COLO829 (cell line): ENCODE results near the gene SCUBE2.

Source experiments
- DNase-seq: peaks from one replicate; pipeline ENCODE4 v3.0.0; 2012; ENCODE audit warnings: low spot score

SCUBE2 gene

GRCh38 chr11:9091044-9091922 lies at the start of gene SCUBE2:
Gene SCUBE2 (minus strand): TSS chr11:9091599. CDS start chr11:9091528, 71 bp downstream.
- DNase-seq: no peak

GRCh38 chr11:9141186-9141585 lies 49.8 kb upstream of the SCUBE2 start:
- DNase-seq: no peak

DNA sequence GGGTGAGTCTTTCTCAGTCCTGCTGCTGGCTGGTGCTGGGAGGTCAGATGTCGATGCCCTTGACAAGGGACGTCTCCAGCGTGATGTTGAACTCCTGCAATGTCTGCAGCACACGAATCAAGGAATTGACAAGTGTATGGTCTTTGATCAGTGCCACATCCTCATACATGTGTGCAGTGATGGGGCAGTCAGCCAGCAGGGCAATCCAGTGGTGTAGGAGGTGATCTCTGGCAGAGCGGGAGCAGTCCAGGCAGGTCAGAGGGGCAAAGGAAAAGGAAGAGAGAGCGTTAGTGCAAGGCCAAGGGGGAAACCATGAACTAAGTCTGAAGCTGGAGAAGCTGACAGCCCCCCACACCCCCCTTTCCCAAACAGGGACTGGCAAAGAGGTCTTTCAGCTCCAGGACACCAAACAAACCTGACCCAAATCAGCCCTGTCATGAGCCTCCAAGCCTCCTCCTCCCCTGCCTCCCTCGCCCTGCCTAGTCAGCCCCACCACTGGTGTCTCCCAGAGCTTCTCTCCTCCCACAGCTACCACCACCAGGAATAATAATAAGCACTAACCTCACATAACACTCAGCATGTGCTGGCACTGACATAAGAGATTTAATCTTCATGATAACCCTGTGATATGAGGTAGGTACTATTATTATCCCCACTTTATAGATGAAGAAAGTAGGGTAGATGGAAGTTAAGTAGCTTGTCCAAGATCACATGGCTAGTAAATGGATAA lies 48.4 kb upstream of the SCUBE2 start:
- DNase-seq: no peak

DNA sequence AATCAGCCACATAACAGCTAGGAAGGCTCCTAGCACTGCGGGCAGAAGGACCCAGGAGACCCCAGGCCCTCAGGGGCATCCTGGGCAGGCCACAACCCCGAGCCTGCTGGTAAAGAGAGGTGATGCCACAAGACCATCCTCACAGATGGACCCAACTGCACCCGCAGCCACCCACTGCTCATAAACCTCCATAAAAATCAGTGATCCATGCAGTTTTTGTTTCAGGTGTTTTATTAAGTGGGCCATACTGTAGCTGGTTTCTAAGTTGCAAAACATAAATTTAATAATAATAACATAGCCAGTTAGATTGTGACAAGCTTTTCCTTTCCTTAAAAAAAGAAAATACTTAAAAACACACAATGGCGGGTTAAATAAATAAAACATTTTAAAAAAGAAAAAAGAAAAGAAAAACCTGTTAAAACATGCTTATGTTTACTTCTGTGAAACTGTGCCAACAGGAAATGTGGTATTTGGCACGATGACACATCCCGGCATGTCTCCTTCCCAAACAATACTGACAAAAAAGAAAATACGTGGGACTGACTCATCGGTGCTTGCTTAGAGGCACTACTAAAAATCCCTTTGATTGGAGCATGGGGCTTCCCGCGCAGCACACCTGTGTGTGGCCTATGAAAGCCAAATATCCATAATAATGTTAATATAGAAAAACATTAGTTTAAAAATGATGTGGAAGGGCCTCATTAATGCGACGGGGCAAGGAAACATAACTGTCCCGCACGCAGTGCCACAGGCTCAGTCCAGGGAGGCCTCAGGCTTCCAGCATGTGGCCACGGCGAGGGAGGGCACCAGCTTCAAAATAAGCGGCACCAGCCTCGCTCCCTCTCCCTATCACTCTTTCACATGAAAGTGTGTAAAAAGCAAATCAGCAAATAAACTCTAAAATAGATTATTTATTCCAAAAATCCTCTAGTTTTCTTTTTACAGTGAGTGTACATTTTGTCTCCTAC lies 47.5 kb upstream of the SCUBE2 start:
- peak; percentile 40 for DNase-seq

DNA sequence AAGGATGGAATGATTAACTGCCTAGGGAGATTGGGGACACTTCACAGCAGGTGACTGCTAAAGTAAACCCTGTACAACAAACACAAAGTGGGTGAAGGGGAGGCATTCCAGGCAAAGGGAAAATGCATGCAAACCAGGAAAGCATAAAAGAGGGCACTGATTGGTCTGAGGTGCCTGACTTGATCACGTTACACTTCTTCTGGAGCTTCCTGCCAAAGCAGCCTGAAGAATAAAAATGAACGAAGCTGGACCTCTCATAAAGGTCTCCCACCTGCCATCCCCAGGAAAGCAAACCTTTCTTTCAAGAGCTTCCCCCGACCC lies 46.7 kb upstream of the SCUBE2 start:
- no peak for DNase-seq

GRCh38 chr11:9137293-9138132 lies 46.1 kb upstream of the SCUBE2 start:
- DNase-seq: peak; percentile 52

GRCh38 chr11:9136741-9137140 lies 45.3 kb upstream of the SCUBE2 start:
- DNase-seq: no peak

DNA sequence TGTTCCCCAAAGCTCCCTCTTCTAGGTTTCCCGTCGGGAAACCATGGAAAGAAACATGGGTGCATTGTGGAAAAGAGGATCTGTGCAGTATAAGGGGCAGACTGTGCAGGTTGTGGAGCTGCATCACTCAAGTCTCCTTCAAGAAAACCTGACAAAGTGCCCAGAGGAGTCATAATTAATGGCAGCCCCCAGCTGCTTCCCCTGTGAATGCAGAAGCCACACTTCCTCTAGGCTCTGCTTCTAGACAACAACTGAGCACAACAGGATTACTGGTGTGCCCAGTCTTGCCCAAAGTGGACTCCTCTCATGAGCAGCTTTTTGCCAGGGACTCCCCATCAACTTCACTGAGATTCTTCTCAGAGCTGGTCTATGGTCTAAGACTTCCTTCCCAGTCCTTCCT lies 42.6 kb upstream of the SCUBE2 start:
- DNase-seq: no peak

GRCh38 chr11:9132203-9132878 lies 40.9 kb upstream of the SCUBE2 start:
- DNase-seq: peak; percentile 48

DNA sequence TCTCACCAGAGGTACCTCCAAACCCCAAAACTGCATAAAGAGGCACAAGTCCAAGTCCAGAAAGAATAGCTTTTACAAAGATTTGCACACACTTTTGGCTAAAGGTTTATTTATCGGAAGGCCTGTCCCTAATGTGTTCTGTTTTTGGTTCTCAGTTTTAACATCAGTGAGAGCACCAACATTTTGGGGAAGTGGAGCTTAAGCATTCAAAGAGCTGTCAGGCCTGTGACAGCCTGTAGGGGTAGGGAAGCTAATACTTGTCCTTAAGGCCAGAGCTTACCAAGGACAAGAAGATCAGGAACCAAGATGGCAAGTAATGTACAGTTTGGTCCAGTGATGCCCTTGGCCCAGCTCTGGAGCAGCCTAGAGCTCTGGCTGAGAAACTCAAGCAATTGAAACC lies 38.9 kb upstream of the SCUBE2 start:
- no peak for DNase-seq

DNA sequence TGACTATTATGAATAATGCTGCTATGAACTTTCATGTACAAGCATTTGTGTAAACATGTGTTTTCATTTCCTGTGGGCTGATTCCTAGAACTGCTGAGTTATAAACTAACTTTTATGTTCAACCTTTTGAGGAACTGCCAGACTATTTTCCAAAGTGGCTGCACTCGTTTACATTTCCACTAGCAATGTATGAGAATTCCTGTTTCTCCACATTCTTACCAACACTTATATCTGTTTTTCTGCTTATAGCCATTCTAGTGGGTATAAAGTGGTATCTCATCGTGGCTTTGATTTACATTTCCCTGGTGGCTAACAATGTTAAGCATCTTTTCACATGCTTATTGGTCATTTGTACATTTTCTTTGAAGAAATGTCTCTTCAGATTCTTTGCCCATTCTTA lies 35.2 kb upstream of the SCUBE2 start:
- DNase-seq: no peak

GRCh38 chr11:9125185-9125886 lies 33.9 kb upstream of the SCUBE2 start:
- no peak for DNase-seq

DNA sequence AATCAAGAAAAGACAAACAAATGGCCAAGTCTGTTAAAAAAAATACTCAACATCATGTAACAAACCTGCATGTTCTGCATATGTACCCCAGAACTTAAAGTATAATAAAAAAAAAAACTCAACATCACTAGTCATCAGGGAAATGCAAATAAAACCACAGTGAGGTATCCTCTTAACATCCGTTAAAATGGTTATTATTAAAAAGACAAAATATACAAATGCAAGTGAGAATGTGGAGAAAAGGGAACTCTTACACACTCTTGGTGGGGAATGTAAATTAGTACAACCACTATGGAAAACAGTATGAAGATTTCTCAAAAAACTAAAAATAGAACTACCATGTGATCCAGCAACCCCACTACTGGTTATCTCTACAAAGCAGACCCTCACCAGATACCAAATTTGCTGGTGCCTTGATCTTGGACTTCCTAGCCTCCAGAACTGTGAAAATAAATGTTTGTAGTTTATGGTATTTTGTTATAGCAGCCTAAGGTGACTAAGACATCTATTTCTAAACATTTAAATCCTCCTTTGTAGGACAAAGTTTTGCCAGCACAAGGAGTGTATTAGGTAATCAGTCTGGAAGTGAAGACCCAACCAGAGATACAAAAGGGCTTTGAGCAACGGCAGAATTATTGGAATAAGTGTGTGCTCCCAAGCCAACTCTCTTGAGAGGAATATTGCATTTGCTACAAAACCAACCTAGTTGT lies 32.4 kb upstream of the SCUBE2 start:
- no peak for DNase-seq

GRCh38 chr11:9121469-9121796 lies 30.0 kb upstream of the SCUBE2 start:
- no peak for DNase-seq

- DNase-seq: no peak
Observed at GRCh38 chr11:9120664-9121468, 29.5 kb upstream of the SCUBE2 start.

DNA sequence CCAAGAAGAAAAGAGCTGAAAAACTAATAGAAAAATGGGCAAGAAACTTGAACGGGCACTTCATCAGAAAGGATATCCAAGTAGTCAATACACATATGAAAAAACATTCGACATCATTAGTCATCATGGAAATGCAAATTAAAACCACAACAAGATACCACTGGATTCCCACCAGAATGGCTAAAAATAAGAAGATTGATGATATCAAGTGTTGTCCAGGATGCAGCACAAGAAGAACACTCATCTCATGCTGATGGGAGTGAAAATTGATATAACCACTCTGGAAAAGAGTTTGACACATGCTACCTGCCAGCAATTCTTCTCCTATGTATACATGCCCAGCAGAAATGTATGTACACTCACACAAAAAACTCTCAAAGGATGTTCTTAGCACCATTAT lies 26.9 kb upstream of the SCUBE2 start:
- DNase-seq: no peak

DNA sequence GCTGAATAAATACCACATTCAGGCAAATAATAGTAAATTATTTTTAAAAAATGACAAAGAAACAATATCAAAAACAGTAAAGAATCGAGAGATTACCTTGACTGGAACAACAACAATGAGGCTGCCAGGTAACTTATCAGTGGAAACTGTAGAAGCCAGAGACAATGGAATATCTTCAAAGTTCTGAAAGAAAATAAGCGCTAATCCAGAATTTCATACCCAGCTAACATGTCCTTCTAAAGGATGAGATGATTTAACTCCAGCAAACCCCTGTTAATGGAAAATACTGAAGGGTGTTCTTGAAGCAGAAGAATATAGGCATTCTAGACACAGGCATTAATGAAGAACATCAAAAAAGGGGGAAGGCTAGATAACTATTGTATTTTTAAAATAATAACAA lies 20.7 kb upstream of the SCUBE2 start:
- no peak for DNase-seq

DNA sequence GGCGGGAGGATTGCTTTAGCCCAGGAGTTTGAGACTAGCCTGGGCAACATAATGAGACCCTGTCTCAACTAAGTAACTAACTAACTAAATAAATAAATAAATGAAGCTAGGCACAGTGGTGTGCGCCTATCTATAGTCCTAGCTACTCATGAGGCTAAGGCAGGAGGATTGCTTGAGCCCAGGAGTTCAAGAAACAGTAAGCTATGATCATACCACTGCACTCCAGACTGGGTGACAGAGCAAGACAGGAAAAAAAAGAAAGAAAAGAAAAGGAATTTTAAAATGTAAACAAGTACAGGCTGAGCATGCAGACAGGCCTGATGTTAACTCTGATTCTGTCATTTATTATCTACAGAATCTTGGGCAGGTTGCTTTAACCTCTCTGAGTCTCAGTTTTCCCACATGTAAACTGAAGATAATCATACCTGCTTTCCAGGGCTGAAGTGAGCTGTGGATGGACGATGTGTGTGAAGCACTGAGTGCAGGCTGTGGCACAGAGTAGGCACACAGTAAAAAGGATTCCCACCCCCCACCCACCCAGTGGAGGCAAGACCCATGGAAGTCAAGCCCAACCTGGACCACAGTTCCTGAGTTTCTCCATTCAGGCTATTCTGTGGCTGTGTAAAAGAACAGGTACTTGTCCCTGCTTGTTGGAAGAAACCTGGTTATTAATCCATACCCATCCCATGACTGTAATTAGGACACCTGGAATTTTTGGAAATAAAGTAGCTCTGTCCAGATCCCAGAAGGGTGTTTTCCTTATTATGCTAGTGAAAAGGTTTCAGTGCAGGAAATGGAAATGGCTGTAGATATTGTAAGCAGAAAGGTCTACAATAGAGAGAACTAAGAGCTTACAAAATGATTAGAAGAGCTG lies 18.7 kb upstream of the SCUBE2 start:
- DNase-seq: no peak
